ENCODE data around the gene NOL8. TPM values are rescaled to one million over a fixed set of nuclear protein-coding genes. Genes with fewer than 3 reads are reported as not detected.

NOL8 gene
- polyA plus RNA-seq, 1 donor from 2014 or later = 36.7 TPM

DNA sequence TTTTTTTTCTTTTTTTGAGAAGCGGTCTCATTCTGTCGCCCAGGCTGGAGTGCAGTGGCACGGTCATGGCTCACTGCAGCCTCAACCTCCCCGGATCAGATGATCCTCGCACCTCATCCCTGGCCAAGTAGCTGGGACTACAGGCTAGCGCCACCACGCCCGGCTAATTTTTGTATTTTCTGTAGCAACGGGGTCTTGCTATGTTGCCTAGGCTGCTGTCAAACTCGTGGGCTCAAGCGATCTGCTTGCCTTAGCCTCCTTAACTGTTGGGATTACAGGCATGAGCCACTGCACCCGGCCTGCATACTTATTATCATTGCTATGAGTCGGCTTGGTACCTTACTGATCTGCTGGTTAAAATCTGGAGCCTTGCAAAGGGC is 30.9 kb downstream of the NOL8 start:
- Mint-ChIP-seq H3K9me3 (no peaks in the 10 kb centered on the region), H3K4me3 (peak overlapping the region; percentile 96 to 99 (median 99)), H3K27me3 (no peaks in the 10 kb centered on the region), H3K4me1 (peaks cover 48 to 52% (median 50%) of the 10 kb centered on the region in 3 donors), H3K36me3 (peaks cover 13% of the 10 kb centered on the region), H3K27ac (peak overlapping the region; percentile 93 to 99 (median 98))

DNA sequence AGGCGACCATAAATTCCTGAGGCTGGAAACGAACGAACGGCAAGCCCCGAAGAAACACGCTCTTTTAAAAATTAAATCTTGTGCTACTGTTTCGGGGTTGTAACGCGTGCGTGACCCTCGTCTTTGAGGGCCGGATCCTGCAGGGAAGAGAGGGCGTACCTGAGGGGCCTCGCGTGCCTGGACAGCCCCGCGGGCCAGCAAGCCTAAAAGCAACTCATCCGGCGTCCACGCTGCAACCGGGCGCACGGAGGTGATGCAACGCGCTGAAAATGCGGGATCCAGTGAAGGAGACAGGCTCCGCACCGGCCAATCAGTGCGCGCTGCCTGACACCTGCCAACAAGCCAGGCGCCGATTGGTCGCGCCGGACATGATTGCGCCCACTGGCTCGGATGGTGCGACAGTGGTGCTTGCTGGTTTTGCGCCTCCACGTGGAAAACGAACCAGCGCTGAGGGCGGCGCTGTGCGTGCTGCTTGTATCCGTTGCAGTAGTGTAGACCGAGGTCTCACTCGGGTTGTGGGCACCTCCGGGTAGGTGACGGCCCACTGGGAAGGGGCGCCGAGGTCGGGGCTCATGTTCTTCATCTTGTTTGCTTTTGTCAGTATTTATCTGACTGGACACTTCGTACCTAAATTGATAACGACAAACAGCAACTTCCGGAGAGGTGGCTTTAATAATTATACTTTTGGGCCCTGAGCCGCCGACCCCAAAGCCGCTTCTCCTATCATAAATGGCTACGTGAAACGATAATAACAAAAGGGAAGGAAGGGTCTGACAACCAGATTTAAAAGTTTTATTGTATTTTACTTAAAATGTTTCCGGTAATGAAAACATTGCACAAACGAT is 31.5 kb downstream of the NOL8 start, which contains the start of gene IARS1:
Gene IARS1 (minus strand): TSS at position 246 of the 845 bp plus-strand sequence. CDS start 4,278 bp downstream, outside the sequence.
- peak within 1 kb of the TSS; percentile 93 to 99 (median 98) for H3K27ac Mint-ChIP-seq
- peak within 1 kb of the TSS; percentile 96 to 99 (median 99) for H3K4me3 Mint-ChIP-seq
- H3K27me3 Mint-ChIP-seq = no peaks in the 10 kb centered on the region
- H3K4me1 Mint-ChIP-seq = peaks cover 43 to 48% (median 44%) of the 10 kb centered on the region in 3 donors
- H3K9me3 Mint-ChIP-seq = no peaks in the 10 kb centered on the region
- H3K36me3 Mint-ChIP-seq = peaks cover 11% of the 10 kb centered on the region

DNA sequence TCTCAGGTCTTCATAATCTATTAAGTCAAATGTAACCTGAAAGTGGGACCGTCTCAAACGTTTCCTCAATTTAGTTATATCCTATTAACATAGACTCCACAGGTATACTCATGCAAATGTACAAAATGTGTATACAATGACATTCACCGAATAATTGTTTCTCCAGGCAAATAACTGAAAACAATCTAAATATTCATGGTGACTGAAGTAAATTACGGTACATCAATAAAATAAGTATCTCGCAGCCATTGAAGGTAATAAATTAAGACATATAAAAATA is 32.1 kb downstream of the NOL8 start:
- peak overlapping the region; percentile 93 to 99 (median 98) for H3K27ac Mint-ChIP-seq
- H3K4me1 Mint-ChIP-seq = peaks cover 41 to 47% (median 43%) of the 10 kb centered on the region in 3 donors
- H3K27me3 Mint-ChIP-seq = no peaks in the 10 kb centered on the region
- H3K9me3 Mint-ChIP-seq = no peaks in the 10 kb centered on the region
- peaks cover 11% of the 10 kb centered on the region for H3K36me3 Mint-ChIP-seq
- peak overlapping the region; percentile 96 to 99 (median 99) for H3K4me3 Mint-ChIP-seq

DNA sequence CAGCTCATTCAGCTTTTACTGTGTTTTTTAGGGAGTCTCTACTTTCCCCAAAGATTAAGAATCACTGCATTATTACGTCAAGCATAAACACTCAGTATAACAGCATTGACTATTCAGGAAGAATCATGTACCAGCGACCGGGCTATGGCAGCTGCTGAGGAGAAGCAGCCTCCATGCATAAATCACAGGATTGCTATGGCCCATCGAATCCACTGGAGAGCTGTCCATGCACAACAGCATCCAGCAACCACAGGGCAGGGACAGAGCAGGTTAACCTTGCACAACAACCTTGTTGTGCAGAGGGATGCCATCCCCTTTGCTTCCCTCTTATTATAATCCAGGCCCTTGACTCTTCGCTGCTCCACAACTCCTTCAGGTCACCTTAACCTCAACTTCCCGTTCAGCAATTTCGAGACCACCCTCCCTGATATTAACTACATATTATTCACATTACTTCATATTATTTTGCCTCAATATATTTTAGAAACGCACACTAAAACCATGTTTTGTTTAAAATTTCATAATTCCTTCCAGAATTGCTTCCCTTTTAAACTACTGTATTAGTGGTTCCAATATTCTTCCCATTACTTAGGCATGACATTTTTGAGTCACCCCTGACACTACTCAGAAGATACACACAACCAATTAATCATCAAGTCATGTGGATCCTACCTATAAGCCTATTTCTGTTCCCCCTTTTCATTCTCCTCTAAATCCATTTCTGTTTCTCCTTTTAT is 32.6 kb downstream of the NOL8 start:
- H3K36me3 Mint-ChIP-seq = peaks cover 11% of the 10 kb centered on the region
- H3K27me3 Mint-ChIP-seq = no peaks in the 10 kb centered on the region
- peak overlapping the region; percentile 96 to 99 (median 99) for H3K4me3 Mint-ChIP-seq
- no peaks in the 10 kb centered on the region for H3K9me3 Mint-ChIP-seq
- H3K4me1 Mint-ChIP-seq = peaks cover 40 to 42% (median 40%) of the 10 kb centered on the region in 3 donors
- H3K27ac Mint-ChIP-seq = peak overlapping the region; percentile 93 to 99 (median 98)

DNA sequence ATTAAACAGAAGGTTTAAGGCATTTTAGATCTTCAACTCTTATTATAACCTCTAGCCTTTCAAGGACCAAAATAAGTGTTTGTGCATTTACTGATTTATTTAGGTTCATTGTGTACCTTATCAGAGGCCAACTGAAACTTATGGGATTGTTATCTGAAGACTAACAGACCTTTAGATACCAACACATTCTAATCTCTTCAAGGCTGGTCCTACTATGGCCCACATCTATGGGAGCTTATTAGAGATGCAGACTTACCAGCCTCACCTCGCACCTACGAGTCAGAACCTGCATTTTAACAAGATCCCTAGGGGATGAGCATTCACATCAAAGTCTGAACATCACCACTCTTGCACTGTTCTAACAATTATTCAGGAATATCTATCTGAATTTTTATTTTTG is 33.6 kb downstream of the NOL8 start:
- peak overlapping the region in 1 of 3 donors; percentile 62 for H3K27ac Mint-ChIP-seq
- no peaks in the 10 kb centered on the region for H3K27me3 Mint-ChIP-seq
- peaks cover 36 to 39% (median 38%) of the 10 kb centered on the region in 3 donors for H3K4me1 Mint-ChIP-seq
- peaks cover 11% of the 10 kb centered on the region for H3K36me3 Mint-ChIP-seq
- H3K9me3 Mint-ChIP-seq = no peaks in the 10 kb centered on the region
- peak overlapping the region in 1 of 4 donors; percentile 89 for H3K4me3 Mint-ChIP-seq

DNA sequence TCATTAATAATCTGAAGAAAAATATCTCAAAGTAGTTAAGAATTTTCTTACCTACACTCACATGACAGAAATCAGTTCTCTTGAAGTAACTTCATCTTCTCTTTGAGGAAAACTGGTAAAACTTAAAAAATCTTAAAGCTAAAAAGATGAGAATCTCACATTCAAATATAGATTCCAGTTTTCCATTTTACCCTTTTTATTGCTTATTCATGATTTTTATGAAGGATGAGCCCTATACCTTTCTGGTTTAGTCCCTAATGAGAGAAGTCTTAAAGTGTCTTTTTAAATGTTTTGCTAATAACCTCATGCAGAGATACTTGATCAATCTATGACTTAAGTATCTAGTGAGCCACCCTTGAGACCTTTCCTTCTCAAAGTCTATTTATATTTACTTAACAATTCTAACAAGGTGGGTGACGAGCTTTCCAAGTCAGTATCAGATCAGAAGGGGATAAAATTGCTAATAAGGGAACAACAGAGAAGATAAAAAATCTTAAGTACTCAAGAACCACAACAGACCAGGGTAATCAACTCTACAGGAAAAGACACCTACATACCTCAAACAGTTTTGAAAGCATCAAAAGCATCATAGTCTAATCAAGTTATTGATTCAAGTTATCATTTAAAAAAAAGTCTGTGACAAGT is 34.2 kb downstream of the NOL8 start:
- Mint-ChIP-seq H3K27me3 (no peaks in the 10 kb centered on the region), H3K27ac (peak overlapping the region in 1 of 3 donors; percentile 62), H3K9me3 (no peaks in the 10 kb centered on the region), H3K36me3 (peaks cover 9% of the 10 kb centered on the region), H3K4me1 (peaks cover 36 to 39% (median 38%) of the 10 kb centered on the region in 3 donors), H3K4me3 (peak overlapping the region in 3 of 4 donors; percentile 39 to 89 (median 50))

DNA sequence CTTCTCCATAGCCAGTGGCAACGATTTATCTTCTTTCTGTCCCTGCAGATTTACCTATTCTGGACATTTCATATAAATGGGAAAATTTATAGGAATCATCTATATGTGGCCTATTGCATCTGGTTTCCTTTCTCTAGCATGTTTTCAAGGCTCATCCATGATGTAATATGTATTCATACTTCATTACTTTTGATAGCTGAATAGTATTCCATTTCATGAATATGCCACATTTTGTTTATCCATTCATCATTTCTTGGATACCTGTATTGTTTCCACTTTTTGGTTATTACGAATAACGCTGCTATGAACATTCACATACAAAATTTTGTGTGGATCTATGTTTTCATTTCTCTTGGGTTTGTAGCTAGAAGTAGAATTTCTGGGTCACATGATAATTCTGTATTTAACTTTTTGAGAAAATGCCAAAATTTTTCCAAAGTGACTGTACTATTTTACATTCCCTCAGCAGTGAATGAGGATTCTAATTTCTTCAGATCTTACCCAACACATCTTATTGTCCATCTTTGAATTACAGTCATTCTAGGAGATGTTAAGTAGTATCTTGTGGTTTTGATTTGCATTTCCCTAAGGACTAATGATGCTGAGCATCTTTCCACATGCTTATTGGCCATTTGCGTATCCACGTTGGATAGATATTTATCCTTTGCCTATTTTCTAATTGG is 35.3 kb downstream of the NOL8 start:
- H3K27ac Mint-ChIP-seq = peak overlapping the region in 1 of 3 donors; percentile 62

DNA sequence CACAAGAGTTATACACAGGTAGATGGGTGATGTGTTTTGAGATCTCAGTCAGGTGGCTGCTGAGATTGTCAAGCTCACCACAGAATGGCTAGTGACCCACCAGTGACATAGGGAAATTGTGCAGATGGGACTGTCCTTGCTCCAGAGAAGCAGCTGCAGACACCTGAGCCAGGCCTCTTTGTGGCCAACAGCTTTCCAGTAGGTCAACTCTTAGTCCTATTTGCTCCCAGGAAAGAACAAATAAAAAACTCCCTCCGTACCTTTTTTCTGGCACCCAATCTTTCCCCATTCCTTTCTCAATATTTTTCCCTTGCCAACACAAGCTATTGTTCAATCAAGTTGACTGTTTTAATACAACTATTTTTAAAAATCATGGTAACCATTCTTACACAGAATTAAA is 45.8 kb downstream of the NOL8 start:
- H3K36me3 Mint-ChIP-seq = peaks cover 1% of the 10 kb centered on the region
- H3K27ac Mint-ChIP-seq = no peak overlapping the region
- H3K4me3 Mint-ChIP-seq = no peak overlapping the region
- peaks cover 0 to 3% (median 2%) of the 10 kb centered on the region in 3 donors for H3K4me1 Mint-ChIP-seq
- no peaks in the 10 kb centered on the region for H3K9me3 Mint-ChIP-seq
- no peaks in the 10 kb centered on the region for H3K27me3 Mint-ChIP-seq

More for the DNA sequence above, 35.3 kb downstream of the NOL8 start:
- Mint-ChIP-seq H3K4me3 (no peak overlapping the region), H3K36me3 (peaks cover 9% of the 10 kb centered on the region), H3K4me1 (peaks cover 31 to 39% (median 34%) of the 10 kb centered on the region in 3 donors), H3K27me3 (no peaks in the 10 kb centered on the region), H3K9me3 (no peaks in the 10 kb centered on the region)

DNA sequence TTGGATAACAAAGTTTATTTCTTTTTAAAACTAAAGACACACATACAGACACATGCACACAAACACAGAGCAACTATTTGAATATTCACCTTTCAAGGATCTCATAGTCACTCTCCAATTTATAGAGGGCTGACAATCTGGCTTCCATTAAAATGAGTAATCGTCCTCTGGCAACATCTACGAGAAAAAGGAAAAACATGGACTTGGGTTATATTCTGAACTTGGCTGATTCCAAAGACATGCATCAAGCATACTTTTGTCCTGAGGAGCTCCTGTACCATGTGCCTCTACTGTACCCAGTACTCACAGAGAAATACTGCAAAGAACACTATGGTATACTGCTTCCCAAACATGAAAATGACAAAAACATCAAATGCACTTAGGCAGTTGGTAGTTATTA is 47.0 kb downstream of the NOL8 start:
- Mint-ChIP-seq H3K36me3 (peaks cover 2% of the 10 kb centered on the region), H3K27ac (no peak overlapping the region), H3K4me1 (peaks cover 0 to 3% (median 2%) of the 10 kb centered on the region in 3 donors), H3K27me3 (no peaks in the 10 kb centered on the region), H3K9me3 (no peaks in the 10 kb centered on the region), H3K4me3 (no peak overlapping the region)

DNA sequence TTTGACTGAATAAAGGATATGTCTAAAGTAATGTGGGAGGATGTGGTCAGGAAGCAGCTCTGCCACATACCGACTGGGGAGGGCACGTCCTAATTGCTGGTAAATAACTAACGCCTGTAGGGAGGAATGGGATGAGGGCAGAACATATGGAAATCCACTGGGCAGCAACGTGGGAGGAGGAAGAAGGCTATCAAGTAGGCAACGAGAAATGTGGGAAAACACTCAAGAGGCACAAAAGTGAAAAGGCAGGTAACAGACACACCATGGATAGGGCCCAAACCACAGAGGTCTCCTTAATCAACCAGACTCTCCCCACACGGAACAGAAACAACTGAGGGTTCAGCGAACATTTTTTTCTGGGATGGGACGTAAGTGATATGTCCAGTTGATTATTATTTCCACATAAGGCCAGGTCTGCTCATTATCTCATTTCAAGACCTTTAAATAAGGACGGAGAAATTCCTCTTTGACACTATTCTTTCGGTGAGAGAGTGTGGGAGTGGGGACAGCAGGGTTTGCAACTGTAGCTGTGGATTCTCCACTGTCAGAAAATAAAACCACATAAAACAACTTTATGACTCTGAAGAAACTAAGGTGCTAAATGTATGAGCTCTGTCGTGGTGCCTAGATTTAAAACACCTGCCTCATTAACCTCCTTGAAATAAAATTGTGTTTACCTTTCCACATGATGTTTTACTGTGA is 48.7 kb downstream of the NOL8 start:
- no peaks in the 10 kb centered on the region for H3K9me3 Mint-ChIP-seq
- H3K36me3 Mint-ChIP-seq = peaks cover 6% of the 10 kb centered on the region
- no peaks in the 10 kb centered on the region for H3K27me3 Mint-ChIP-seq
- peaks cover 0 to 3% (median 2%) of the 10 kb centered on the region in 3 donors for H3K4me1 Mint-ChIP-seq
- peak overlapping the region in 1 of 3 donors; percentile 40 for H3K27ac Mint-ChIP-seq
- H3K4me3 Mint-ChIP-seq = no peak overlapping the region

DNA sequence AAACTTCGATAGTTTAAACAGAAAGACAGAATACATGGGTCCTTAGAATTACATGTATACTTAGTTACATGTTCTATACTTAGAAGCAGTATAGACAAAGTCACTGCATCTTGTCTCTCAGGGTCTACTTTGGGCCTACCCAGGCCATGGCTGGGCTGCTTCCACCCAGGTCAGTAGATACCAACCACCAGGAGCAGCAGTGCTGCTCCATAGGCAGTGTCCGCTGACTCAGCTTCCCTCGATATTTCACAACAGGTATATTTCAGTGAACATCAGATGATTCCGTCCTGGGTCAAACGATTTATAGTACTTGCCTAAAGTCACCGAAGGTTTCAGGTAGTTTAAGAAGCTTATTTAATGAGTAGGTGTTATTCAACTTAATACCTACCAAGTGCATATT is 49.6 kb downstream of the NOL8 start:
- Mint-ChIP-seq H3K27ac (no peak overlapping the region), H3K27me3 (no peaks in the 10 kb centered on the region), H3K36me3 (peaks cover 8% of the 10 kb centered on the region), H3K4me3 (no peak overlapping the region), H3K9me3 (no peaks in the 10 kb centered on the region), H3K4me1 (peaks cover 0 to 3% (median 2%) of the 10 kb centered on the region in 3 donors)

DNA sequence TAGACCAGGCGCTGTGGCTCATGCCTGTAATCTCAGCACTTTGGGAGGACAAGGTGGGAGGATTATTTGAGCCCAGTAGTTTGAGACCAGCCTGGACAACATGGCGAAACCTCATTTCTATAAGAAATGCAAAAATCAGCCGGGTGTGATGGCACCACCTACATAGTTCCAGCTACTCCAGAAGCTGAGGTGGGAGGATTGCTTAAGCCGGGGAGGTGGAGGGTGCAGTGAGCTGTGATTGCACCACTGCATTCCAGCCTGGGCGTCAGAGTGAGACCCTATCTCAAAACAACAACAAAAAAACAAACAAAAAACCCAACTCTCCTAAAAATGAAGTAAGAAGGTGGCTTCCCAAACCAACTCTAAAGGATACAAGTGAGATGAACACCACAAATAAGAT is 54.6 kb downstream of the NOL8 start:
- Mint-ChIP-seq H3K4me3 (no peak overlapping the region), H3K27me3 (no peaks in the 10 kb centered on the region), H3K9me3 (no peaks in the 10 kb centered on the region), H3K27ac (no peak overlapping the region), H3K36me3 (peaks cover 11% of the 10 kb centered on the region), H3K4me1 (peaks cover 0 to 2% (median 0%) of the 10 kb centered on the region in 3 donors)

DNA sequence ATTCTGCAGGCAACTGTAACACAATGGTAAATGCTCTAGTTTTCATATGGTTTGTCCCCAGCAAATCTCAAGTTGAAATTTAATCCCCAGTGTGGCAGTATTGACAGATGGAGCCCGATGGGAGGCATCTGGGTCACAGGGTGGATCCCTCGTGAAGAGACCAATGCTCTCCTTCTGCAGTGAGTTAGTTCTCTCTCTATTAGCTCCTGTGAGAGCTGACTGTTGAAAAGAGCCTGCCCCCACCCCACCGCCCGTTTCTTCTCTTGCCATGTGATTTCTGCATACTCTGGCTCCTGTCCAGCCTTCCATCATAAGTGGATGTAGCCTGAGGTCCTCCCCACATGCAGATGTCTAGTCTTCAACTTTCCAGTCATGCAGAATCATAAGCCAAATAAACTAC is 58.7 kb downstream of the NOL8 start:
- Mint-ChIP-seq H3K27me3 (no peaks in the 10 kb centered on the region), H3K4me3 (no peak overlapping the region), H3K4me1 (no peaks in the 10 kb centered on the region), H3K36me3 (peaks cover 5% of the 10 kb centered on the region), H3K27ac (no peak overlapping the region), H3K9me3 (no peaks in the 10 kb centered on the region)

DNA sequence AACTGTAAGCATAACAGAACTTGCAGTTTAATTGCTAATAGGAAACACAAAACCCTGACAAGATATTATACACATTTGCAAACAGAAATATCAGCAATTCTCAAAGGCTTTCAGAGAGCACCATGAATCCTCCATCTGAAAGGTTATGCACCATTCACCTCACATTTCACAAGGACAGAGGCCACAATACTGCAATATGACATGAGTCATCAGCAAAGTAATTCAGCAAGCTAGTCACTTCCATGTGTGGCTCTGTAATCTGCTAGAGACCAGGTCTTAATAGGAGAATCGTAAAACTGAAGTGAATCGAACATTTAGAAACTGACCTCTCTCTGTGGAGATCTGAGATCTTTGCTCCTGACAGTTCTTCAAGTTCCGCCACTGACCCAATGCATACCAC is 60.0 kb downstream of the NOL8 start:
- no peaks in the 10 kb centered on the region for H3K4me1 Mint-ChIP-seq
- no peak overlapping the region for H3K27ac Mint-ChIP-seq
- no peak overlapping the region for H3K4me3 Mint-ChIP-seq
- H3K27me3 Mint-ChIP-seq = no peaks in the 10 kb centered on the region
- no peaks in the 10 kb centered on the region for H3K9me3 Mint-ChIP-seq
- H3K36me3 Mint-ChIP-seq = peaks cover 2% of the 10 kb centered on the region
